Hindlimb muscle (tissue), 1 donor: Measurements from ENCODE around the gene SHQ1. TPM values are rescaled to one million over a fixed set of nuclear protein-coding genes. Genes with fewer than 3 reads are reported as not detected.
"Not testable (repeated sequence)": the region's sequence is repeated elsewhere in the genome, so short reads cannot be mapped to it uniquely, and the experiment has no call there.

Experiments used
- DNase-seq: peaks from one replicate; pipeline ENCODE4 v3.0.0-alpha.2; 2013
- polyA plus RNA-seq: library from polyadenylated mRNA; unstranded; fragments of 120-200 nt; gene quantifications from one replicate; pipeline ENCODE4 v1.2.1, GENCODE V29; 2013; ENCODE audit not compliant: insufficient read length

SHQ1 gene
- polyA plus RNA-seq, 1 donor, result 11.6 TPM

GRCh38 chr3:72710471-72710870 is 137.8 kb downstream of the SHQ1 start:
- not testable (repeated sequence) for DNase-seq

DNA sequence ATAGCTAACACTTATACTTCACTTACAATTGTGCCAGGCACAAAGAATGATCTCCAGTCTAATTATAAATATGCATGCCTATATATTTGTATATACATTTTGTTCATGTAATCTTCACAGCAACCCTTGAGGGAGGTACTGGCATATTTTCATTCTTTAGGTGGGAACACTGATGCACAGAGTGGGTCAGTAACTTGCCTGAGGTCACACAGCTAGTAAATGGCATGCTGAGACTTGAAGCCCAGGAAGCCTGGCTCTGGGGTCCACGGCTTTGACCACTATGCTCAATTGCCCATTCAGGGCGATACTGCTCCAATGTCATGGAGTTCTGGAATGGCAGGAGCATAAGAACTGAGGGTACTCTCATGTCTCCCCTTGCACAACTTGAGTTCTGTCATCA is 139.8 kb downstream of the SHQ1 start:
- no peak for DNase-seq

DNA sequence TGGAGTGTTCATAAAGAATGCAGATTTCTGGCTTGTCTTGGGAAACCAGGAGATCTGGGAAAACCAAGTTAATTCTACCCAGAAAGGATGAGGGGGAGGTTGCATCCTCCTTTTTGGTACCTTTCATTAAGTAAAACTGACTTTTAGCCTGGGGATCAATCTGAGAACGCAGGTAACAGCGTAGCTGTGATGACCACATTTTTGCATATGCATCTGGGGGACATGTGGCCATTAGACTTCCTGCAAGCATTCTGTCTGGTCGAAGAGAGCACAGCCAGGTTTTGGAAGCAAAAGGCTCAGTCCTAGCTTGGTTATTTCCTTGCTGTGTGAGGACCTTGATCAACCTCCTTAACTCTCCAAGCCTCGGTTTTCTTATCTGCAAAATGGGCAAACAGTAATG is 145.2 kb downstream of the SHQ1 start:
- DNase-seq, result no peak

DNA sequence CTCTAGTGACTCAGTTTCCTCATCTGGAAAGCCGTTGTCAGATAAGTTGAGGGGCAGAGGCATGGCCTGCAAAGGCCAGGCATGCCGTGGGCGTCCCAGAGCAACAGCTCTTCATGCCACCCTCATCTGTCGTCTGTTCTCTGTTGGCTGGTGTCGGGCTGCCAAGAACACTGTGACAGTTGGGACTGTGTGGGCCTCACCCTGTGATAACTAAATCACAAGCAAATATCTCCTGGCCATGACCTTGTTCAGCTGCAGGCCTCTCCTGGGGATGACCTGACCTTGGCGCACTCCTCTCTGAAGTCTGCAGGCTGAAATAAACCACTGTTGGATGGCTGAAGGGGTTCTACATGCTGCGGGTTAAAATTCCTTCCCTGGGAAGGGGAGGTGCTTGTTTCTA is 145.9 kb downstream of the SHQ1 start:
- no peak for DNase-seq

GRCh38 chr3:72700106-72700505 is 148.1 kb downstream of the SHQ1 start:
- DNase-seq, result no peak

DNA sequence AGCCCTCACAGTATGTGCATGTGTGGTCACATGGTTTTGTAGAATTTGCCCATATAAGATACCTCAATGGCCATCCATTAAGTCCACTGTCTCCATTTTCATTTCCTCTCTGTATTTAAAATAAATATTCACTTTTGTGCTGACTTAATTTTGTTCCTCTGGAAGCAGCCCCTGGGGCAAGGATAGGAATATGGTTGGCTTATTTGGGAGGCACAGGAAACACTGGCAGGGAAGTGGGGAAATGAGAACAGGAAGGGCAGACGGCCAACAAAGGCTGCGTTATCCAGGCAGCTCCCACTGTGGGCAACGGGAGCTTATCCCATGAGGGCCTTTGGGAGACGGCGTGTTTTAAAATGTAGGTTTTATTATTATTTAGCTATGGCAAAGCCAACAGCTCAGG is 148.6 kb downstream of the SHQ1 start:
- no peak for DNase-seq

Other genes with a start within 250 kb of the SHQ1 start
- gene GXYLT2, start 39.6 kb upstream of the SHQ1 start, polyA plus RNA-seq, result 27.9 TPM
- gene PPP4R2, start 148.4 kb upstream of the SHQ1 start, polyA plus RNA-seq, result 50.8 TPM
- gene EBLN2, start 213.2 kb upstream of the SHQ1 start, polyA plus RNA-seq, result 4.0 TPM